A204.1 (cell line): ENCODE results near the gene ACAA2.
"Not testable (repeated sequence)": the region's sequence is repeated elsewhere in the genome, so short reads cannot be mapped to it uniquely, and the experiment has no call there.

ENCODE experiments used
- FAIRE-seq: peaks from 2 replicates; lab custom pipeline; 2012; peaks lifted over from hg19 to GRCh38; lab: Jason Lieb, UNC

The ACAA2 gene

DNA sequence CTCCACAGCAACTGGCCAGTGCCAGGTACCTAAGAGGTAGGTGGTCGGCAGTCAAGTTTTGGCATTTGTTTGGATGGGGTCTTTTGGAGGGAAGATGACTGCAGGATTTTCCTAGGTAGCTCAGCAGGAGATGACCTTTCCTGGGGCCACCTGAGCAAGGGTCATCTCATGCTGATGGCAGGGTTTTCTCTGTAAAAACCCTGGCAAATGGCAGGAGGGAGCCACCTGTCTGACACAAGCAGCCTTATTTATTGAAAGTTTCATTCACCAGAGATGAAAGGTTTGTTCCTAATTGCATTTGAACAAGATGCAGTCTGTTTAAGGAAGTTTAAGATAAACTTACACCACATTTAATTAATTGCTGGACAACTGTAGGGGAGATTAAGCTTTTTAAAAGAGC, 31.6 kb upstream of the ACAA2 start:
- no peak for FAIRE-seq

DNA sequence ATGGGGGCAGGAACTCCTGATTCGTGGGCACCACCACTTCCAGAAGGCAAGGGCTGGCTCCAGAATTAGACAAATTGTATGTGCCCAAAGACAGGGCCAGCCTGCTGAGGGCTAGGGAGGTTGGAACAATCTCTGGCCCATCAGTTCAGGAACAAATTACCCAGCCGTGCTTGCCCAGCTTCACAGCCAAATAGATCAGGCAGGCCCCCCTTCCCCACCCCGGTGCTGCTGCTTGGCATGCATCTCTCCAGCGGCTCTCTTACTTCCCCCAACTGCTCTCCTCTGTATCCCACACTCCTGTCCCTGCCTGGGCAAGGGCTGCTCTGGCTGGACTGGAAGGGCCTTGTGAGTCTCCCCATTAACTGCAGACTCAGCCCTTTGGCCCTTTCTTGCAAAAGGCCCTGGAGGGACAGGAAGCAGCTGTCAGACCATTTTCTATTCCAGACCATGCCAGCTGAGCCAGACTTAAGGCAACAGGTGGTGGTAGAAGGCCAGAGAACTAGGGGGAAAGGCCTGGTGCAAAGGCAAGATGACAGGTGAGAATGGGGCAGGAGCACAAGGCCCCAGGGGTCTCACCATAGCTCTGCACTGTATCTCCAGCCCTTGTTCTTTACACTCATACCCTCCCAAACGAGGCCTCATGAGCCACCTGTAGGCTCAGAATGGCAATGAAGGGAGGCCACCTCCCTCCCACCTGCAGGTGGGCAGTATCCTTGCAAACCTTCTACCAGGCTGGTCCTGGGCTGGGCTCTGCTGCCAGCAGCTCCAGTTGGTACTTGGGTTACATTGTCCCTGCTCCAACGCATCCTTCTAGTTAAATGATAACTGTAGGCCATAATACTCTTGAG, 30.7 kb upstream of the ACAA2 start:
- no peak for FAIRE-seq

DNA sequence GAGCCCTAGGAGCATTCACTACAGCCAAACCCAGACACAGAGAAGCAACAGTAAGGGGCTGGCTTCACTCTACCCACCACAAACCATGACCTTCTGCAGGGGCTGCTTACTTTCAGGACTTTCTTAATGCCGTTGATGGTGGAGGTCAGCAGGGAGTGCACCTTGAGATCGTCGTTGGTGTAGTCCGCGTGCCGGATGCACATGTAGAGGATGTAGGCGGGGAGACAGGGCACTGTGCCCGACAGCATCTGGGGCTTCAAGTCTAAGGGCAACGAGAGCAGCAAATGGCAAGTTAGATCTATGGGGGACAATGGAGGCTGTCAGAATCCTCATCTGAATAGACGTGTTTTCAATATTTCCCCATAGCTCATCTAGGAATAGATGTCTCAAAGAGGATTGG, 29.8 kb upstream of the ACAA2 start:
- FAIRE-seq: no peak

DNA sequence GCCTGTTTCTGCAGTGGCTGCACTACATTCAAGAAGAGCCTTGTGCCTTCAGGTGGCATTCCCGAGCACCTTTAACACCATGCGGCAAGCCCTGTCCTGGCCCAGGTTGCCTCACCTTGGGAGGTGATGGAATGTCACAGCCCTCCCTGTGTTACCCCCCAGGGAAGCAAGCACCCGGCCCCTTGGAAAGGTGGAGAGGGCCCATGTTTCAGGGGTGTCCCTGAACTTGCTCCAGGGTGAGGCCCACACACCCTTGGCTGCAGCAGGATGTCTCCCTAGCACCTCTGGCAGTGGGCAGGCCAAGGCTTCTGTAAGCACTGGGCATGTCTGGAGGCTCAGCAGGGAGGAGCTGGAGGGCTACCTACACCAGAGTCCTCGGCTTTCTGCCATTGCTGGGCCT, 29.3 kb upstream of the ACAA2 start:
- FAIRE-seq: no peak

DNA sequence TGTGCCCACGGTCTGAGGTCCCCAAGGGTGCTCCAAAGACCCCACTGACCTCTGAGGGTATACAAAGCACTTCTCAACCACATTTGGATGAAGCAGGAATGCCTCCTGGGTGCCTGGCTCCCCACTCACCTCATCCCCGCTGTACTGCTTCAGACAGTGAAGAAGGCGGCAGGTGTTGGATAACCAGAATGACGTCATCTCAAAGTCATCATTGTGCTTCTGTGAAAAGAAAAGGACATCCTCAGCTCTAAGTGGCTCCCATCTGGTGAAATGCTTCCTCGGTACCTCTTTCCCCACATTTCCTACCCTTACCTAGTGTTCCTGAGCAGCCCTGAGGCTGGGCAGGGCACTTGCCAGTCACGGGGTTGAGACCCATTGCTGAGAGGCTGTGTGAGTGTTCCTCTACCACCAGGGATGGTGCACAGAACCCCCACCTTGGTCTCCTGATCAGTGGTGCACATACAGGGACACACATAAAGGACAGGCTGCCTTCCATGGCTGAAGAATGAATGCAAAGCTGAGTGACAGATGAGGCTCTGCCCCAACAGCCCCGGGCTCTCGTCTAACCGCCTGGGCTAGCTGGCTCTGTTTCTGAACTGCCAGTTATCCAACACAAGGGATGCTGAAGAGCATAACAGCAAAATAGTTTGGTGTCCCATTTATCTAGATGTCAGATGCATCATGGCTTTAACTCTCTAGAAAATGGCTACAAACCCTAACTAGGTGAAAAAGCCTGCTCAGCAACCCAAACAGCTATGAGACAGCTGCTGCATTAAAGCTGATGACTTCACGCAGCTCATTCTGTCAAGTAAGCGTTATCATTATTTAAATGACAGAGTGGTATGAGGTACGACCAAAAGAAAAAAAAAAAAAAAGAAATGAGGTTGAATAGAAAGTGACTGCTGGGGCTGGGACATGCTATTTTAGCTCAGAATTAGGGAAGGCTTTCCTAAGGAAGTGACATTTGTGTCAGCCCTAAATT, 28.2 kb upstream of the ACAA2 start:
- FAIRE-seq: no peak

DNA sequence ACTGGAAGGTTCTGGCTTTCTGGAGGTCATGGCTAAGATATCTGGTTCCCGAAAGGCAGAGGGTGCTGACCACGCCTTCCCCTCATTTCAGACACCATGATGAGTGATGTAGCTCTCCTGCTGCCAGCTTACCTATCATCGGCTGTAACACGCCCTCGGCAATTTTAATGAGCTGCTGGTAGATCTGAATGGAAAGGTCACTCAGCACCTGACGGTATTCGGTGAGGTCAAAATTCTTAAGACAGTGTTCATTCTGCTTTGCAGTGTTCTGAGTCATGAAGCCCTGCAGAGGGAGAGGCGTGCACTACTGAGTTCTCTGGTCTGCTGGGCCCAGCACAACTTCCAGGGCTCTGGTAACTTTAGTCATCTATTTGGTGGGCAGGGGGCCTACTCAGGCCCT, 25.7 kb upstream of the ACAA2 start:
- FAIRE-seq: no peak

DNA sequence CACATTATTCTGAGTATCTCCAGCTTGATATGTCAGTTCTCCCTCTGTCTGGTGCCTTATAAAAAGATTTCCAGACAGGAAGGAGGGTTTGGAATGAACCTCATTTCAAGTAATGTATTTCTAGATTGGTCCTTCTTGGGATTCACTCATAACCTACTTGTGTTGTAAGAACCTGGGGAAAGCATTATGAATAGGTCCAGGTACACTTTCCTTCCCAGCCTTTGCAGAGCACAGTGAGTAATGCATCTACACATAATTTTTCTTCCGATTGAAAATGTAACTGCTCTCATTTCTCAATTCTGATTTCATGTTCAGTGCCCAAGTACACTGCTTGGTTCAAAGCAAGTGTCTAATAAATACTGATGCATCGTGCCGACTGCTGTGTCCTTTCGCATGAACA, 25.0 kb upstream of the ACAA2 start:
- FAIRE-seq: no peak

DNA sequence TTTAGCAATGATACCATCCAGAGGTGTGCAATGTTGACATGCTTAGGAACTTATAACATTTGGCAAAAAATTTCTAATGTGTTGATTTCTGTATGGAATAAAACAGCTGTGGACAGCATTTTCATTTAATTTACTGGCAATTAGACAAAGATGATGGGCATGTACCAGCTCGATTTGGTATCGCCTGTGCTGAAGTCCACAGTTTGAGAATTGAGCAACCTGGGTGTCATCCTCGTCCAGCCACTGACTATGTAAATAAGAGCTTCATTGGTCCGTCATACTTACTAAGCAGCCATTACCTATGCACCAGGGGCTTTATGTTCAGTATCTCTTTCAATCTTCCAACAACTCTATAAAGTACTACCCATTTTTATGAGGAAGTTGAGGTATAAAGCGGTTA, 24.6 kb upstream of the ACAA2 start:
- FAIRE-seq: no peak

DNA sequence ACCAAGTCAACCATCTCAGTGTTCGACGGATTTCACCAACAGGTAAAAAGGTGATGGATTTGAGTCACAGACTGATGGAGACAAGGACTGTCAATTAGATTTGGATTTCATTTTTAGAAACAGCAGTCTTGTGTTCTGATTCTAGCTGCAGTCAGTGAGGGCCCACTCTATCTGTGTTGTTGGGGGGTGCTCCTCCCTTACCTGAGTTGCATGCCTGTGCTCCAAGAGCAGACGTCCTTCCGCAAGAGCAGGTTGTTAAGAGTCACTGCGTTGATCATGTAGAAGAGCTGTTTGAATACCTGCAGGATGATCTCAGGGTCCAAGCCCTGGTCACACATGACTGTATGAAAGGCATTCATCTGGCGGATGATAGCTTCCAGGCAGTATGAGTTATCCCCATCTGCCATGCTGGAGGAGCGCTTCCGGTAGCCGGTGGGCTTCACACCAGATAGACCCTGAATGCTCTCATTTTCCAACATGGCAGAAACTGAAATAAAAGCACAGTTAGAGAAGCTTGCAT, 24.0 kb upstream of the ACAA2 start:
- not testable (repeated sequence) for FAIRE-seq

DNA sequence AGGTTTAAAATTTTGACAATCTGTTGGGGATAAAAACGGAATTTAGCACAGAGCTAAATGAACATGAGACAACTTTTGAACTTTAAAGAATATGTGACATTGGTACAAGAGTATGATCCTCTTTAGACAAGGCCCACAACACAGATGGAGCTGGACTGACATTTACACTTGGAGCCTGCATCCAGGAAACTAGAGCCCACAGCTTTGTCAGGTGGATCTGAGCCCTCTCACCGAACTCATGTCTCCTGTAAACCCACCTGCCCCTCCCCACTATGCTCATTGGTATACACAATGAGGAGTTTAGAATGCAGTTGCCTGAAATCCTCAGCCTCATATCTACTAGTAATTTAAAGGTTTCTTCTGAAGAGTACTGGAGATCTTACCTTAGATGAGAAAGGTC, 22.1 kb upstream of the ACAA2 start:
- FAIRE-seq: no peak

DNA sequence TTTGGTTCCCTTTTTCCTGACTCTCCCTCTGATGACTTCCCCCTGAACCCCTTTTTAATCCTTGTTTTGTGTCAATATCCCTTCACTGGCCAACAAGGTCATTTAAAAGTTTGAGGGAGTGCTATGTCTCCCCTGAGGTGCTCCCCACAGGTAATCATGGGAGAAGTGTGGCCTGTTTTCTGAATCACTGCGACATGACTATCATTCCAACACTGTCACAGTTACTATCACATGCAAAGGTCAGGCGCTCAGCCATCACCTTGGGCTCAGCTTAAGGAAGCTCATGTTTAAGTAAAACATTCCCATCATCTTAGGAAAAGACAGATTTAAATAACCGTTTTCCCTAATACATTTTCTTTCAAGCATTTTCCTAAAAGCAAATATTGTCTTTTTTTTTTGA, 20.9 kb upstream of the ACAA2 start:
- no peak for FAIRE-seq

DNA sequence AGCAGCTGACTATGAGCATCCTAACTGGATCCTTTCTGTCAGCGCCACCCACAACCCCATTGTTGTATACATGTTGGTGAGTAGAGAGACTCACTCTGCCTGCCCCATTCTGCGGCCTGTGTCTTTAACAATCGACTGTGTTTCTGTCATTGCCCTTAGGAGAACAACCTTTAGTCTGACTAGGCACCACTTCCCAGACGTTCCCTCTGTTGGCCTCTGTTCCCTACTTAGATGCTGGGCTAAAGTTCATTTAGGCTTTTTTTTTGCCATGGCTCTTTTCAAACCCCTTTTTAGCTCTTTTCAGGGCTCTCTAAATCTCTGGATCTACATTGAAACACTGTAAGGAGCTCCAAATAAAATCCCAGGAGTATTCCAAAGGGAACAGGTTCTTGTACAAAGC, 20.5 kb upstream of the ACAA2 start:
- no peak for FAIRE-seq

DNA sequence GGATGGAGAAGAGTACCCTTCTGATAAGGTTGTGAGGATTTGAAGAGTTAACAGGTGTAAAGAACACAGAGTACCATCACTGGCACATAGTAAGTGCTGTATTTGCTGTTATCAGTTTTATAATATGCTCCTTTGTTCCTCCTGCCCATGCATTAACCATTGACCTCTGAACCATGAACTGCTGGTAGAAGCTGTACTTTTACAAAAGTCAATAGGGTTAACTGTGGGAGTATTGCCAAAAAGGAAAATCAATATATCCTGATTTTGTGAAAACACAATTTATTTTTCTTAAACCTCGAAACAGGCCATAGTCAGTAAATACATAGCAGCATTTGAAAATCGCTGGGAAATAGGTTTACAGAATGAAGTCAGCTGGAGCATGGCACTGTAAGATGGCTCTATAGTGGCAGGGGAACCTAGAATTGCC, 18.9 kb upstream of the ACAA2 start:
- FAIRE-seq: no peak

DNA sequence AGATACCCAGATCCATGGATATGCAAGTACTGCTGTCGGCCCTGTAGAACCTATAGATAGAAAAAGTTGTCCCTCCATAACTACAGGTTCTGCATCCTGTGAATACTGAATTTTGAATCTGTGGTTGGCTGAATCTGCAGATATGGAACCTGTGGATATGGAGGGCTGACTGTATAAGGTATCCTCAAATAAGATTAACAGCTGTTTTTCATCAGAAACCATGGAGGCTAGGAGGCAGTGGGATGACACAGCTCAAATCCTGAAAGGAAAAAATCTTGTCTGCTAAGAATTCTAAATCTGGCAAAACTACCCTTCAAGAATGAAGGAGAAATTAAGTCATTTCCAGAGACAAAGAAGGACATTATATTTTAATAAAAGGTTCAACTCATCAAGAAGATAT, 14.7 kb upstream of the ACAA2 start:
- no peak for FAIRE-seq

DNA sequence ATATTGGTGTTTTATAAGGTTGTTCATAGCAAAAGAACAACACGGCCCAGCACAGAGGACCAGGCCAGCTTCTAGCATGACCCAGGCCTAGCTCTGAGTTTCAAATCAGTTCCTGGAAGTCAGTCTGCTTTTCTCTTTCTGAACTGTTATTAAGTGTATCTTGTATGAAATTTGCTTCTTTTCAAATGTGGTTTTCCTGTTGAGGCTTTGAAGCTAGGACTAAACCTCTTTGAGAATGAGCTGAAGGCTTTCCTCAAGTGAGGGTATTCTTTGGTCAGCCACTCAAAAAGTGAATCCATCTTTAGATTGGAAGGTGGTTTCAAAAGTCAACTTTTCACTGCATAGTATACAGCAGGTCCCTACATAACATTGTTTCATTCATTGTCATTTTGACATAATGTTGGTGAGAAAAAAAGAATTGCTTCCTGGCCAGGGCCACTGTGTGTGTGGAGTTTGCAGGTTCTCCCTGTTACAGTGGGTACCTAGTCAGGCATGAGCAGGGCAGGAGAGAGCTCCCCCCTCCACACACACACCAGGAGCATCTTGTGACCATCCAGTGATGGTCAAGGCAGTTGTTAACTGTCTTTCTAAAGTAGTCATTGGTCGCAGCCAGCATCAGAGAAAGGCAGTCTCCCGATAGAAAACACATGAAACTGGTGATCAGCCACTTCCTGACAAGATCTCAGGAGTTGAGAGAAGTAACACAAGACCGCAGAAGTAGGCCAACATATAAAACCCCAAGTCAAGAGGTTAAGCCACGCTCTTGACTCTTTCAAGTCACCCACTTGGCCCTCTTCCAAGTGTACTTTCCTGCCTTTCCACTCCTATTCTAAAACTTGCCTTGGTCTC, 6.7 kb upstream of the ACAA2 start:
- FAIRE-seq: no peak

DNA sequence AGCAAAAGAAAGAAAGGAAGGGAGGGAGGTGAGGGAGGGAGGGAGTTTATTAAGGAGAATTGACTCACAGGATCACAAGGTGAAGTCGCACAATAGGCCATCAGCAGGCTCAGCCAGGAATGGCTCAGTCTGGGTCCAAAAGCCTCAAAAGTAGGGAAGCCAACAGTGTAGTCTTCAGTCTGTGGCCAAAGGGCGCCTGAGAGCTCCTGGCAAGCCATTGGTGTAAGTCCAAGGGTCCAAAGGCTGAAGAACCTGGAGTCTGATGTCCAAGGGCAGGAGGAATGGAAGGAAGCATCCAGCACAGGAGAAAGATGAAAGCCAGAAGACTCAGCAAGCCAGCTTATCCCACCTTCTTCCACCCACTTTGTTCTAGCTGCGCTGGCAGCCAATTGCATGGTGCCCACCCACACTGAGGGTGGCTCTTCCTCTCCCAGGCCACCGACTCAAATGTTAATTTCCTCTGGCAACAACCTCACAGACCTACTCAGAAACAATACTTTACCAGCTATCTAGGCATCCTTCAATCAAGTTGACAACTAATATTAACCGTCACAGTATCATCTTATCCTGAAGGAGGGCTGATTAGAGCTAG, 5.8 kb upstream of the ACAA2 start:
- FAIRE-seq: no peak

DNA sequence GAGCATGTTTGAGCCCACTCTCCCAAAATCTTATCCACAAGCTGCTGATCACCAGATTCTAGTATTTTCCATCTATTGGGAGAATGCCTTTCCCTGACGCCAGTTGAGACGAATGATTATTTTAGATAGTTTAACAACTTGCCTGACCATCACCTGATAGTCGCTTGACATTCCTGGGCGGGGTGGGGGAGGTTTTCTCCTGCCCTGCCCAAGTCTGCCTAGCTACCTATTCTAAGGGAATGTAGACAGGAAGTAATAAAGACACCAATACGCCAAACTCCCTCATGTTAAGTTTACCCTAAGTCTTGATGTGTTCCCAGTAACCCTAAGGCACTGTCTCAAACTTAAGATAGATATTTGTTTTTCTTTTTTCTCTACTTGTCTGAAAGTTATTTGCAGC, 4.6 kb upstream of the ACAA2 start:
- no peak for FAIRE-seq

DNA sequence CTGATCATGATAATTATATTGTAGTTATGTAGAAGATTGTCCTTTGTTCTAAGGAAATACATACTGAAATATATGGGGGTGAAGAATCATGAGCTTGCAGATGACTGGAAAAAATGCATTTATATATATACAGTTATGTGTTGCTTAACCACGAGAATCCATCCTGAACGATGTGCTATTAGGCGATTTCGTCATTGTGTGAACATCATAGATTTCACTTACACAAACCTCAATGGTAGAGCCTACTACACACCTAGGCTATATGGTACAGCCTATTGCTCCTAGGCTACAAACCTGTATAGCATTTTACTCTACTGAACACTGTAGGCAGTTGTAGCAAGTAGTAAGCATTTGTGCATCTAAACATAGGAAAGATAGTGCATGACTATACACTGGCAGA, 2.6 kb upstream of the ACAA2 start:
- FAIRE-seq: no peak

DNA sequence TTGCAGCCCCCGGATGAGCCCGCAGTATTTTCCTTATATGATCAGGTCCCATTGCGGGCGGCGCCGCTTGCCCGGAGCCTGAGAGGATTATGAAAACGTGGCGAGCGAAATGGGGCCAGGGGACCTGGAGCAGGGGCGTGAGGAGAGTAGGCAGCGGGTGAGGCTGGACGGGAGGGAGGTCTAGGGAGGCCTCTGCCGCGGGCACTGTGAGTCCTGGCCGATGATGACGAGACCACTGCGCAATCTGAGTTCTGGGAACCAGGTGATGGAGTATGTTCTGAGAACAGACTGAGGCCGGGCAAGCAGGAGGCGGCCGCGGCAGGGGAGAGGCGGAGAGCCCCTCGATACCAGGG, 790 bp upstream of the ACAA2 start:
- no peak for FAIRE-seq

DNA sequence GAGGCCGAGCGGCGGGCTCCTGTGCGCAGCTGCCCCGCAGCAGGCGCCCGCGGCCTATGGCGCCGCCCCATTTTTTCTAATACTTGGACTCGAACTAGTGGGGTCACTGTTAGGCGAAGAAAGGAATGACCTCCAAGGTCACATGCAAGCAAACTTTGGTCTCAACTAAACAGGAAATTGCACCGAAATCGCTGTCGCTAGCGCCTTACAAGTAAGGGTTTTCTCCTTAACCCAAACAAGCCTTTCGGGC, 339 bp downstream of the ACAA2 start:
- FAIRE-seq: no peak

DNA sequence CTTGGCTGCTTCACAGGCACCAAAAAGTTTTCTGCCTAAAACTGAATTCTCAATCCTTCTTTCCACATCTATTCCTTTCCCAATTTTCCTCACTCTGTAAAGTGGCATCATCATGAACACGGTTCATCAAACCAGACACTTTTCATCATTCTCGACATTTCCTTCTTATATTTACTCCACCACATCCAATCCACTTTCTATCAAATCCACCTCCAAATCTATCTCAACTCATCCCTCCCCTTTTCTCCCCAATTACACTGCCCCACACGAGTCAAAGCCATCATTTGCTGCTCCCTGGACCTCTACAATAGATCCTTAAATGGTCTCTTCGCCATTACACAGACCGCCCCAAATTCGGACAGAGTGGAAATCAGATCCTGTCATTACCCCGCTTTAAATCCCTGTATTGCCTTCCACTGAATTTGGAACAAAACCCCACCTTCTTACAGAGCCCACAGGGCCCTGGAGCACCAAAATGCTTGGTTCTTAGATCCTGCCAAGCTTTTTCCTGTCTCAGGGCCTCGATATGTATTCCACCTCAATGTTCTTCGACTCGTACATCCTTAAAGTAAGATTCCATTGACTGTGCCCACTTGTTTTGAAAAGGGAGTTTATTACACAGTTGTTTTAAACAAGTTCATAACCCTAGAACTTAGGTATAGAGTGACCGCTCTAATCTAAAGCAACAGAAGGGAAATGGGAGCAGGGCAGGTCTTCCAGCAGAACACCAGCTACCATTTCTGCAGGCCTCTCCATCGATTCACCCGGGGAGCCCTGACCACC, 856 bp downstream of the ACAA2 start:
- no peak for FAIRE-seq
